HG03039 (cell line): ENCODE data around the gene HSD3B7.
A peak's percentile ranks its signal among the peaks of the same experiment; 100 is the strongest.

Experiments
- ATAC-seq: cut with Tn5 transposase; IDR thresholded peaks from one replicate; pipeline ENCODE4 v1.9.1; 2021; ENCODE audit warnings: mild to moderate bottlenecking, moderate library complexity; ENCODE audit not compliant: unreplicated experiment

The HSD3B7 gene

GRCh38 chr16:30982548-30983288, 2.3 kb upstream of the HSD3B7 start:
- ATAC-seq = no peak

GRCh38 chr16:30983289-30983889, 1.6 kb upstream of the HSD3B7 start:
- ATAC-seq = no peak

GRCh38 chr16:30983898-30984610, 953 bp upstream of the HSD3B7 start:
- no peak for ATAC-seq

GRCh38 chr16:30985401-30986128, 558 bp downstream of the HSD3B7 start:
- ATAC-seq = no peak

- ATAC-seq = no peak
Measured at GRCh38 chr16:30986129-30986991, 1.4 kb downstream of the HSD3B7 start.

- no peak for ATAC-seq
Measured at GRCh38 chr16:30987581-30988190, 2.7 kb downstream of the HSD3B7 start.

- no peak for ATAC-seq
Measured at GRCh38 chr16:30989469-30990047, 4.6 kb downstream of the HSD3B7 start.

- no peak for ATAC-seq
Measured at GRCh38 chr16:30990105-30990504, 5.1 kb downstream of the HSD3B7 start.

- ATAC-seq = no peak
Measured at GRCh38 chr16:30991052-30991451, 6.0 kb downstream of the HSD3B7 start.

GRCh38 chr16:30992276-30992780, 7.3 kb downstream of the HSD3B7 start:
- ATAC-seq = no peak

- no peak for ATAC-seq
Measured at GRCh38 chr16:30992931-30993816, 8.2 kb downstream of the HSD3B7 start.

GRCh38 chr16:30995927-30996323, 10.9 kb downstream of the HSD3B7 start:
- no peak for ATAC-seq

GRCh38 chr16:30996324-30996984, 11.4 kb downstream of the HSD3B7 start:
- no peak for ATAC-seq

GRCh38 chr16:30996985-30997724, 12.1 kb downstream of the HSD3B7 start:
- peak; percentile 62 for ATAC-seq

- ATAC-seq = no peak
Measured at GRCh38 chr16:30997725-30998711, 13.0 kb downstream of the HSD3B7 start.
